Mesendoderm (in vitro differentiated cells): ENCODE measurements around the gene PBX4.

Source experiments
- DNase-seq: peaks from one replicate; pipeline ENCODE4 v3.0.0; 2013
- H2AK5ac ChIP-seq: 2 replicates; pipeline ENCODE4 v1.6.1; 2013; ENCODE audit warnings: low read length, inconsistent platforms
- H2BK120ac ChIP-seq: 2 replicates; pipeline ENCODE4 v1.6.1; 2013; ENCODE audit warnings: low read depth, mild to moderate bottlenecking, low read length, moderate library complexity, mixed read lengths
- H2BK15ac ChIP-seq: replicated peaks from 2 replicates; pipeline ENCODE4 v1.6.1; 2013; ENCODE audit warnings: low read depth, mild to moderate bottlenecking, moderate library complexity
- H2BK5ac ChIP-seq: 2 replicates; pipeline ENCODE4 v1.6.1; 2013; ENCODE audit warnings: low read length, inconsistent platforms
- H3K18ac ChIP-seq: 2 replicates; pipeline ENCODE4 v1.6.1; 2013; ENCODE audit warnings: mild to moderate bottlenecking, low read length, mixed read lengths
- H3K23ac ChIP-seq: one replicate; pipeline ENCODE4 v1.6.1; 2013; ENCODE audit warnings: low read length
- H3K27ac ChIP-seq: 2 replicates; pipeline ENCODE4 v1.5.1; 2013; ENCODE audit warnings: low read depth, mild to moderate bottlenecking, inconsistent platforms, low read length, moderate library complexity
- H3K27me3 ChIP-seq: 2 replicates; pipeline ENCODE4 v1.6.1; 2013; ENCODE audit warnings: low read length, control low read depth, mild to moderate bottlenecking, inconsistent platforms; ENCODE audit not compliant: insufficient read depth, poor library complexity
- H3K36me3 ChIP-seq: 2 replicates; pipeline ENCODE4 v1.6.1; 2013; ENCODE audit warnings: low read length, inconsistent platforms; ENCODE audit not compliant: control insufficient read depth, insufficient read depth
- H3K4ac ChIP-seq: one replicate; pipeline ENCODE4 v1.6.1; 2013; ENCODE audit warnings: low read depth, mild to moderate bottlenecking, low read length, moderate library complexity
- H3K4me1 ChIP-seq: 2 replicates; pipeline ENCODE4 v1.6.1; 2013; ENCODE audit warnings: low read depth, low read length, inconsistent platforms; ENCODE audit not compliant: control insufficient read depth
- H3K4me2 ChIP-seq: 2 replicates; pipeline ENCODE4 v1.6.1; 2013; ENCODE audit warnings: low read length
- H3K4me3 ChIP-seq: 2 replicates; pipeline ENCODE4 v1.5.1; 2013; ENCODE audit warnings: mild to moderate bottlenecking, low read length
- H3K56ac ChIP-seq: one replicate; pipeline ENCODE4 v1.6.1; 2013; ENCODE audit warnings: low read length
- H3K79me1 ChIP-seq: 2 replicates; pipeline ENCODE4 v1.6.1; 2013; ENCODE audit warnings: low read length, inconsistent platforms
- H3K79me2 ChIP-seq: 2 replicates; pipeline ENCODE4 v1.6.1; 2013; ENCODE audit warnings: mild to moderate bottlenecking, low read length; ENCODE audit not compliant: control insufficient read depth, insufficient read depth
- H3K9ac ChIP-seq: 2 replicates; pipeline ENCODE4 v1.6.1; 2013; ENCODE audit warnings: low read length, inconsistent platforms
- H4K5ac ChIP-seq: one replicate; pipeline ENCODE4 v1.6.1; 2013; ENCODE audit warnings: low read length
- H4K8ac ChIP-seq: one replicate; pipeline ENCODE4 v1.6.1; 2013; ENCODE audit warnings: low read depth, mild to moderate bottlenecking, control low read depth, low read length, moderate library complexity
- WGBS: extraction: QIAGEN DNeasy Blood & Tissue Kit; methylation state at CpG from one replicate; pipeline ENCODE4 v1.1.7; 2013; ENCODE audit warnings: low lambda C conversion rate, missing lambda C conversion rate; ENCODE audit not compliant: insufficient coverage; ENCODE audit errors: extremely low coverage; 5-methylcytosine and 5-hydroxymethylcytosine counted together

PBX4 gene

GRCh38 chr19:19513682-19514081, 104.8 kb downstream of the PBX4 start:
- Histone ChIP-seq H3K4ac (no peak overlapping the region), H2BK120ac (no peak overlapping the region), H3K79me2 (peaks cover 10% of the 10 kb centered on the region), H3K79me1 (no peaks in the 10 kb centered on the region), H3K36me3 (no peaks in the 10 kb centered on the region), H3K9ac (no peak overlapping the region), H3K18ac (no peak overlapping the region), H3K23ac (no peak overlapping the region), H4K5ac (no peak overlapping the region), H2BK15ac (no peak overlapping the region), H3K4me2 (no peak overlapping the region), H3K27me3 (no peaks in the 10 kb centered on the region), H2AK5ac (no peak overlapping the region), H3K56ac (no peak overlapping the region), H2BK5ac (no peak overlapping the region), H3K4me1 (no peaks in the 10 kb centered on the region), H3K4me3 (no peak overlapping the region), H4K8ac (no peak overlapping the region), H3K27ac (no peak overlapping the region)
- no CpG with 5 or more reads among the region's 17 CpGs for WGBS
- no peak for DNase-seq
